Mucosa of rectum (tissue), 2 donors: ENCODE results near the gene C22orf31.

Source experiments
- H3K27ac ChIP-seq, 2 donors: one replicate each; pipeline ENCODE4 v1.7.0; 2013; ENCODE audit warnings: inconsistent platforms in 2 of 2, low read depth in 2 of 2, low read length in 2 of 2
- H3K27me3 ChIP-seq, 2 donors: one replicate each; pipeline ENCODE4 v1.7.0; 2013; ENCODE audit warnings: low read length in 2 of 2; ENCODE audit not compliant: control insufficient read depth in 2 of 2, insufficient read depth in 2 of 2
- H3K36me3 ChIP-seq, 2 donors: one replicate each; pipeline ENCODE4 v1.7.0; 2013; ENCODE audit warnings: low read length in 2 of 2; ENCODE audit not compliant: control insufficient read depth in 2 of 2, insufficient read depth in 2 of 2
- H3K4me1 ChIP-seq, 2 donors: one replicate each; pipeline ENCODE4 v1.7.0; 2013; ENCODE audit warnings: low read length in 2 of 2, mild to moderate bottlenecking in 1 of 2; ENCODE audit not compliant: control insufficient read depth in 2 of 2, insufficient read depth in 2 of 2
- H3K4me3 ChIP-seq, 2 donors: one replicate each; pipeline ENCODE4 v1.7.0; 2013; ENCODE audit warnings: low read length in 2 of 2
- H3K9ac ChIP-seq, 2 donors: one replicate each; pipeline ENCODE4 v1.7.0; 2013; ENCODE audit warnings: low read length in 2 of 2, low read depth in 1 of 2, mild to moderate bottlenecking in 1 of 2
- H3K9me3 ChIP-seq, 2 donors: one replicate each; pipeline ENCODE4 v1.7.0; 2013; ENCODE audit warnings: low read length in 2 of 2; ENCODE audit not compliant: control insufficient read depth in 2 of 2
- donor health status: healthy.
- donor health status: Normal muscosa, but diverticular disease.

Gene C22orf31

DNA sequence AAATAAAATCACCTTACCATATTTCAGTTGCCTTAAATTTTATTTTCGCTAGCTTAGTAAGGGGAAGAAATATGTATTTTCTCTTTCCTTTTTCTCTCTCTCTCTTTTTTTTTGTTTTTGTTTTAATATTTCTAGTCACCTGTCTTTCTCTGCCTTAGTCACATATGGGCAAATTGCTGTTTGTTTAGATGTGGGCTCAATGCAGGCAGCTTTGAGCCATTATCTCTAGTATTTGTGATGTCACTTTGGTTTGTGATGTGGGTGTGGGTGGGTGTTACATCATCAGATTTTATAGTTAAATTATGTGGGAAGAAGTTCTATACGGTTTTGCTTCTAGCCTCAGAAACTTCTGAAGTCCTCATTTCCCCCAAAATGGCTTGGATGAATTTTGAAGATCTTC lies at the start of gene C22orf31:
C22orf31 (minus strand) TSS at position 59 of the 400 bp plus-strand sequence; CDS start at position 20, 39 bp downstream.
- Histone ChIP-seq H3K4me3 (no peak within 1 kb of the TSS), H3K9me3 (no peaks in the 10 kb centered on the region), H3K36me3 (no peaks in the 10 kb centered on the region), H3K27ac (no peak within 1 kb of the TSS), H3K9ac (no peak within 1 kb of the TSS), H3K4me1 (no peaks in the 10 kb centered on the region), H3K27me3 (peaks cover 0 to 2% of the 10 kb centered on the region in 2 donors)

- Histone ChIP-seq H3K4me3 (no peak overlapping the region), H3K27me3 (no peaks in the 10 kb centered on the region), H3K36me3 (no peaks in the 10 kb centered on the region), H3K9me3 (no peaks in the 10 kb centered on the region), H3K9ac (no peak overlapping the region), H3K27ac (no peak overlapping the region), H3K4me1 (peaks cover 5 to 7% of the 10 kb centered on the region in 2 donors)
Measured at GRCh38 chr22:29110946-29111345, 49.3 kb upstream of the C22orf31 start.

DNA sequence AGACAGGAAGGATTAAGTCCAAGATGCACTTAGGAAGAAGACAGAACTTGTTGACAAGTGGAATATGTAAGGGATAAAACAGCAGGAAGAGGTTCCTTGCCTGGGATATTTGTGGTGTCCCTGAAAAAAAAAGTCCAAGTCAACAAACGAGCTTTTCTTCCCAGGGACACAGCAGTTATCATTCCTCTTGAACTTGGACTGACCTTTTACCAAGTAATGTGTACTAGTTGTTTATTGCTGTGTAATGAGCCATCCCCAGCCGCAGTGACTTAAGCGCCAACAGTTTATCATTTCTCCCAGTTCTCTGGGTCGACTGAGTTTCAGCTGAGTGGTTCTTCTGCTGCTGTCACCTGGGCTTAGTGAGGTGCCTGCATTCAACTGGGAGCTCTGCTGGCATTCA lies 48.2 kb upstream of the C22orf31 start:
- Histone ChIP-seq H3K4me1 (peaks cover 5 to 7% of the 10 kb centered on the region in 2 donors), H3K9ac (no peak overlapping the region), H3K27me3 (no peaks in the 10 kb centered on the region), H3K9me3 (no peaks in the 10 kb centered on the region), H3K36me3 (no peaks in the 10 kb centered on the region), H3K27ac (peak overlapping the region in 1 of 2 donors; percentile 27), H3K4me3 (no peak overlapping the region)

DNA sequence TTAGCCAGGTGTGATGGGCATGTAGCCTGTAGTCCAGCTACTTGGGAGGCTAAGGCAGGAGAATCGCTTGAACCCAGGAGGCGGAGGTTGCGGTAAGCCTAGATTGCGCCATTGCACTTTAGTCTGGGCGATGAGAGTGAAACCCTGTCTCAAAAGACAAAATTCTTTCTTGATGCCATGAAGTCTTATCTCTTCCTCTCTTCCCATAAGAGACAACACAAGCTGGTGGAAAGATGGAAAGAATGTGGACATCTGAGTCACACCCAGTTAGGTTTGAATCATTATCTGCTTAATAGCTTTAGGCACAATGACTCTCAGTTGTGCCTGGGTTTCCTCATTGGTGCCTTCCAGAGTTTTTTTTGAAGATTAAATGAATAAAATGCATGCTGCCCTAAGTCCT lies 46.5 kb upstream of the C22orf31 start:
- no peaks in the 10 kb centered on the region for H3K27me3 ChIP-seq
- H3K36me3 ChIP-seq = no peaks in the 10 kb centered on the region
- no peak overlapping the region for H3K9ac ChIP-seq
- no peak overlapping the region for H3K4me3 ChIP-seq
- H3K4me1 ChIP-seq = peaks cover 5 to 7% of the 10 kb centered on the region in 2 donors
- H3K9me3 ChIP-seq = no peaks in the 10 kb centered on the region
- no peak overlapping the region for H3K27ac ChIP-seq

- Histone ChIP-seq H3K4me3 (no peak overlapping the region), H3K27me3 (no peaks in the 10 kb centered on the region), H3K36me3 (no peaks in the 10 kb centered on the region), H3K9ac (no peak overlapping the region), H3K27ac (no peak overlapping the region), H3K9me3 (no peaks in the 10 kb centered on the region), H3K4me1 (peaks cover 5 to 7% of the 10 kb centered on the region in 2 donors)
Measured at GRCh38 chr22:29106839-29107238, 45.2 kb upstream of the C22orf31 start.

GRCh38 chr22:29105468-29105867 lies 43.8 kb upstream of the C22orf31 start:
- no peaks in the 10 kb centered on the region for H3K27me3 ChIP-seq
- no peaks in the 10 kb centered on the region for H3K9me3 ChIP-seq
- H3K4me3 ChIP-seq = no peak overlapping the region
- no peak overlapping the region for H3K27ac ChIP-seq
- H3K4me1 ChIP-seq = peaks cover 5 to 7% of the 10 kb centered on the region in 2 donors
- H3K9ac ChIP-seq = no peak overlapping the region
- no peaks in the 10 kb centered on the region for H3K36me3 ChIP-seq

GRCh38 chr22:29103121-29103520 lies 41.5 kb upstream of the C22orf31 start:
- no peak overlapping the region for H3K9ac ChIP-seq
- no peak overlapping the region for H3K27ac ChIP-seq
- peaks cover 2 to 5% of the 10 kb centered on the region in 2 donors for H3K36me3 ChIP-seq
- no peaks in the 10 kb centered on the region for H3K9me3 ChIP-seq
- no peak overlapping the region for H3K4me3 ChIP-seq
- H3K27me3 ChIP-seq = no peaks in the 10 kb centered on the region
- no peaks in the 10 kb centered on the region for H3K4me1 ChIP-seq

DNA sequence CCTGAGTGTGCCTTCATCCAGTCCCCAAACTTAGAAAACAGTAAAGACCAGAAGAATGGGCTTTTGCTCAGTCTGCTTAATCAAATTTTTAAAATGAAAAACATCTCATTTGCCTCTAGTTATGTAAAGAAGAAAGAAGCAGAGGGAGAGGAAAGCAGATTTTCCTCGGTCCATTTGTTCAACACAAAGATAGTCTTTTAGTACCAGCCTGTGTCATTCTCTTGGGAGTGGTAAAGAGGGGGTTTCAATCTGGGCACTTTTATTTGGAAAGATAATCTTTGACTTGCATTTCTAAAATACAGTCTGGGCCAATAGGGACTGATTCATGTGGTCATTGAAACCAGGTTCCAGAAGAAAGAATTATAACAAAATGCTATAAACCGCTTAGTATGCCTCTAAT lies 40.7 kb upstream of the C22orf31 start:
- Histone ChIP-seq H3K9me3 (no peaks in the 10 kb centered on the region), H3K9ac (no peak overlapping the region), H3K36me3 (peaks cover 2 to 5% of the 10 kb centered on the region in 2 donors), H3K4me3 (no peak overlapping the region), H3K27me3 (no peaks in the 10 kb centered on the region), H3K27ac (no peak overlapping the region), H3K4me1 (no peaks in the 10 kb centered on the region)

- Histone ChIP-seq H3K27me3 (no peaks in the 10 kb centered on the region), H3K9ac (no peak overlapping the region), H3K36me3 (peaks cover 5 to 8% of the 10 kb centered on the region in 2 donors), H3K27ac (no peak overlapping the region), H3K4me3 (no peak overlapping the region), H3K4me1 (no peaks in the 10 kb centered on the region), H3K9me3 (no peaks in the 10 kb centered on the region)
Measured at GRCh38 chr22:29098296-29098695, 36.7 kb upstream of the C22orf31 start.

GRCh38 chr22:29096736-29097669 lies 35.4 kb upstream of the C22orf31 start:
- H3K9me3 ChIP-seq = no peaks in the 10 kb centered on the region
- H3K9ac ChIP-seq = no peak overlapping the region
- no peak overlapping the region for H3K4me3 ChIP-seq
- H3K27me3 ChIP-seq = no peaks in the 10 kb centered on the region
- H3K27ac ChIP-seq = no peak overlapping the region
- peaks cover 5 to 8% of the 10 kb centered on the region in 2 donors for H3K36me3 ChIP-seq
- H3K4me1 ChIP-seq = peaks cover 0 to 3% of the 10 kb centered on the region in 2 donors
